Measurements from ENCODE around the gene HDAC9.

- TF ChIP-seq CTCF (IDR thresholded peaks at IDR 0.05; ENCODE audit: low read depth, low read length) = no peak
- no peak for TF ChIP-seq EZH2phosphoT487 (IDR thresholded peaks at IDR 0.05; ENCODE audit: low read depth)
Measured at GRCh38 chr7:18494821-18495408, 634 bp upstream of the HDAC9 start.

Measured in OCI-LY3 (cell line).